ENCODE results near the gene MAST4.

The MAST4 gene

DNA sequence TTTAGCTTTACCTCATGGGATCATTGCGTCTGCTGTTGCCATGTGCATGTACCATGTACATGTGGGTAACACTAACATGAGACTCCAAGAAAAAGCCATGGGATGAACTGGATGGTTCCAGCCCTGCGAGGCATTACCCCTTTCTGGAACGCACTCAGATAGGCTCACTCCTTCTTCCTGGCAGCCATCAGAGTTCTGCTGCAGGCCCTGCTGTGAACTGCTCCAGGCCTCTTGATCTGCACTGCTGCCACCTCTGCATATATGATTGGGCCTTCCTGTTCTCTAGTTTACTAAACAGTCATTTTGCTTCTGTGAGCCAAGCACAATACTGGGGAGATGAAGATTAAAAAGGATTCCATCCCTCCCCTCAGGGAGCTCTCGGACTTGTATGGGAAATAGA lies 379.9 kb downstream of the MAST4 start:
- no peak for TF ChIP-seq ZNF274 (IDR thresholded peaks at IDR 0.05; ENCODE audit: low read depth, low read length)

DNA sequence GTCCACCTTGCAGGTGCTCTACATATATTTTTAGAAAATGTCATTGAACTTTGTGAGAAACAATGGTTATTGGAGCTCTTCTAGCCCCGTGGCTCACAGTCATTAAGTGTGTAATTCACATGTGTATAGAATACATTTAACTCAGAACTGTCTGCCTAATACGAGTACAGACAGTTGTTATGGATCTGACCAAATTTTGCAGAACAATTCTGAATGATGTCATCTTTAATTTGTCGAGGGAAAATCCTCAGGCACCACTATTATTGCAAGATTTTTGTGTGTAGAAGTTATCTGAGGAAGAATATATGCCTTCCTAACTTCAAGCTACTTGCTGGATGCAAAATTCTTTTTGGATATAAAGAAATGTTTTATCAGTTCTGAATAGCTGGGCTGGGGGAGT lies 383.5 kb downstream of the MAST4 start:
- no peak for TF ChIP-seq ZNF274 (IDR thresholded peaks at IDR 0.05; ENCODE audit: low read depth, low read length)
- H3K4me3 ChIP-seq (ENCODE audit: low read length): no peak overlapping the region

More for the DNA sequence above, 379.9 kb downstream of the MAST4 start:
- no peak overlapping the region for H3K4me3 ChIP-seq (ENCODE audit: low read length)

- no peak for TF ChIP-seq ZNF274 (IDR thresholded peaks at IDR 0.05; ENCODE audit: low read depth, low read length)
- H3K4me3 ChIP-seq (ENCODE audit: low read length): no peak overlapping the region
Measured at GRCh38 chr5:66981266-66982055, 385.3 kb downstream of the MAST4 start.

- no peak for TF ChIP-seq ZNF274 (IDR thresholded peaks at IDR 0.05; ENCODE audit: low read depth, low read length)
- no peak overlapping the region for H3K4me3 ChIP-seq (ENCODE audit: low read length)
Measured at GRCh38 chr5:66982056-66982387, 385.8 kb downstream of the MAST4 start.

- no peak overlapping the region for H3K4me3 ChIP-seq (ENCODE audit: low read length)
- no peak for TF ChIP-seq ZNF274 (IDR thresholded peaks at IDR 0.05; ENCODE audit: low read depth, low read length)
Measured at GRCh38 chr5:66982470-66982869, 386.3 kb downstream of the MAST4 start.

- no peak overlapping the region for H3K4me3 ChIP-seq (ENCODE audit: low read length)
- TF ChIP-seq ZNF274 (IDR thresholded peaks at IDR 0.05; ENCODE audit: low read depth, low read length): no peak
Measured at GRCh38 chr5:66985417-66985816, 389.2 kb downstream of the MAST4 start.

- no peak for TF ChIP-seq ZNF274 (IDR thresholded peaks at IDR 0.05; ENCODE audit: low read depth, low read length)
- H3K4me3 ChIP-seq (ENCODE audit: low read length): no peak overlapping the region
Measured at GRCh38 chr5:66986009-66986408, 389.8 kb downstream of the MAST4 start.

DNA sequence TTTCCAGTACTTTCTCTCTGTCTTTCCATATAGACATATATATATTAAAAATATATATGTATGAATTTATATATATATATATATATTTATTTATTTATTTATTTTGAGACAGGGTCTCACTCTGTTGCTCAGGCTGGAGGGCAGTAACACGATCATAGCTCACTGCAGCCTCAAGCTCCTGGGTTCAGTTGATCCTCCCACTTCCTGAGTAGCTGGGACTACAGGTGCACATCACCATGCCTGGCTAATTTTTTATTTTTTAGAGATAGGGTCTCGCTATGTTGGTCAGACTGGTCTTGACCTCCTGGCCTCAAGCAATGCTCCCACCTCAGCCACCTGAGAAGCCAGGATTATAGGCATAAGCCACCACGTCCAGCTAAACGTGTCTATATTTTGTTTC lies 390.3 kb downstream of the MAST4 start:
- TF ChIP-seq ZNF274 (IDR thresholded peaks at IDR 0.05; ENCODE audit: low read depth, low read length): no peak

DNA sequence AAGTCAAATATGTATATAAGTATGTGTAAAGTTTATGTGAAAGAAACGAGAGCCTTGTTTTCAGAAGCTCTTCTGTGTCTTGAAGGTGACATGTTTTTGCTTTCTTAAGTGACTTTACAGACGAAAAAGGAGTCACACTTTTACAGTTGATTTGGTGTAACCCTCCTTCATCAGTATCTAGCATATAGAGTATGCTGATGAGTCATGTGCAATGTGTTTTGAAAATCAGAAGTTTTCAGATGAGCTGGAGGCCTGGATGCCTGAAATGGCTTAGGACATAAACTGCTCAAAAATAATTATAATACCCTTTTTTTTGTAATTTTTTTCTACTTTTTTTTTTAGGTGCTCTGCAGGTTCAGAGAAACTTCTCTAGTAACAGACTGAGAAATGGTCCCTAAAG lies 390.9 kb downstream of the MAST4 start:
- no peak for TF ChIP-seq ZNF274 (IDR thresholded peaks at IDR 0.05; ENCODE audit: low read depth, low read length)
- H3K4me3 ChIP-seq (ENCODE audit: low read length): no peak overlapping the region

More for the DNA sequence above, 390.3 kb downstream of the MAST4 start:
- H3K4me3 ChIP-seq (ENCODE audit: low read length): no peak overlapping the region

- H3K4me3 ChIP-seq (ENCODE audit: low read length): no peak overlapping the region
- TF ChIP-seq ZNF274 (IDR thresholded peaks at IDR 0.05; ENCODE audit: low read depth, low read length): no peak
Measured at GRCh38 chr5:66987540-66987939, 391.3 kb downstream of the MAST4 start.

DNA sequence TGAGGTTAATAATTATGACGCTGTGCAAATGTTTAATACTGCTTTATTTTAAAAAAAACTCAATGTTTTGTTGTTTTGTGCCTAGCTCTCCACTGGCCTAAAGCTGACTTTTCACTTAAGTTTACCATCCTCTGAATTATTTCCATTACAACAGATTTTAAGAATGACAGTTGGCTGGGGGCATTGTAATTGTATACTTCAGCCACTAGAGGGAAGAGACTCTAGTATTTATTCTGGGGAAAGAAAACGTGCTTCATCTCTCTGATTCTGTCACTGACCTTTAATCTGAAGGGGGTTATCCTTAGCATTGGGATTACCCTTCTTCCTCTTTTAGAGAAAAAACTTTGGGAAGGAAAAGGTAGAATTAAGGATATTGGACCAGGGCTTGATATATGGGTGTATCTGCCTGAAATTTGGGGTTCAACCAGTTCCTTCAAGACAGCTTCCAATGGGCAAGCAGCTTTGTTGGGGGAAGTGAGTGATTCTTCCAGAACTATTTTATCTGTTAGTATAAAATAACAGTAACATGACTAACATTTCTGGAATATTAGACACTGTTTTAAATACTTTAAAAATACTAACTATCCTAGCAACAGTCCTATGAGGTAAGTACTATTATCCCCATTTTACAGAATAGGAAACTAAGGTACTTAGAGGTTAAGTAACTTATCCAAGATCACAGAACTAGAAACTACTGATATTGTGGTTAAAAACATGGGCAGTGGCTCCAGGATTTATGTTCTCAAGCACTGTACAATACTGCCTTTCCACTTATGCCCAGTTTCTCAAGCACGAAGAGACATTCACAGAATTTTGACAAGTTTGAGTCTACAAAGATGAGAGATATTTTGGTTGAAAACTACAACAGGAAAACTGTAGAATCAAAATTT lies 392.0 kb downstream of the MAST4 start:
- TF ChIP-seq ZNF274 (IDR thresholded peaks at IDR 0.05; ENCODE audit: low read depth, low read length): no peak
- H3K4me3 ChIP-seq (ENCODE audit: low read length): no peak overlapping the region

- TF ChIP-seq ZNF274 (IDR thresholded peaks at IDR 0.05; ENCODE audit: low read depth, low read length): no peak
- no peak overlapping the region for H3K4me3 ChIP-seq (ENCODE audit: low read length)
Measured at GRCh38 chr5:66989286-66989685, 393.1 kb downstream of the MAST4 start.

GRCh38 chr5:66989781-66990180 lies 393.6 kb downstream of the MAST4 start:
- TF ChIP-seq ZNF274 (IDR thresholded peaks at IDR 0.05; ENCODE audit: low read depth, low read length): no peak
- H3K4me3 ChIP-seq (ENCODE audit: low read length): no peak overlapping the region

DNA sequence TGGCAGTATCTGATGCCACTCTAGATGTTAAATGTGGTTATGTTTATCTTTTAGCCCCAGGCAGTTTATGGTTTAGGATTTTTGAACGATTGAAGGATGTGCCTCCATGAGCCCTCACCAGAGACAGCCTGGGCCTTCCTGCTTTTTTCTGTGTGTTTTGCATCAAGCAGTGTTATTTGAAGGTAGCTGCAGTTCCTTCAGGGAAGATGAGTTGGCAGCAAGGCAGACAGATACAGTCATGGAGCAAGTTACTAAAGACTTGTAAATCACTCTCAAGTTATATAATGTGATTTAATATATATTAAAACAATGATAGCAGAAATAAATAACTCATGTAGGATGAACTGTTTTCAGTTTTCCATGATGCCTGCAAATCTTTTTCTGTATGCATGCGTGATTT lies 395.6 kb downstream of the MAST4 start:
- no peak overlapping the region for H3K4me3 ChIP-seq (ENCODE audit: low read length)
- TF ChIP-seq ZNF274 (IDR thresholded peaks at IDR 0.05; ENCODE audit: low read depth, low read length): no peak

DNA sequence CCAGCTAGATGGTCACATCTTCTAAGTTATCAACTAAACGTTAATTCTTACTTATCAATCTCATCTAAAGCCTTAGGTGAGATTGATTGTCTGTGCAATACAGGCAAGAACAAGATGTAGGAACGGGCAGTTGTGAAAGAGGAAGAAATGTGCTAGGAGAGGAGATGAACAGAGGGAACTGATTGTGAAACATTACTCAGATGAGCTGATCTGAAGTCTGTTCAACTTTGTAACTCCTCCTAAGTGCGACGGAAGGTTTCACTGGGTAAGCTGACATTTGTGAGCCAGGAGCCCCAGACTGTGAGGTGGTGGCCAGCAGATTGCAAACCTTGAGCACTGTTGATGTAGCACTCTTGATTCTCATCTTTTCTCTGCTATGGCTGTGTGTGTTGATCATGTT lies 396.4 kb downstream of the MAST4 start:
- no peak for TF ChIP-seq ZNF274 (IDR thresholded peaks at IDR 0.05; ENCODE audit: low read depth, low read length)
- H3K4me3 ChIP-seq (ENCODE audit: low read length): no peak overlapping the region
